ENCODE data around the gene DNAJB8.

- TF ChIP-seq CTCF (IDR thresholded peaks at IDR 0.05; ENCODE audit: low read depth, low read length, poor library complexity, severe bottlenecking) (no peak), EZH2phosphoT487 (IDR thresholded peaks at IDR 0.05; ENCODE audit: borderline replicate concordance, low read length) (no peak)
Observed at GRCh38 chr3:128462341-128462910, 4.3 kb downstream of the DNAJB8 start.
